HepG2 (cell line): ENCODE data around the gene TUBA8. TPM values are rescaled to one million over a fixed set of nuclear protein-coding genes. Genes with fewer than 3 reads are reported as not detected.

ENCODE experiments used
- AKNA ChIP-seq: sonication (generic); formaldehyde crosslinking; IDR thresholded peaks from 2 replicates; pipeline ENCODE4 v1.4.0; 2020; ENCODE audit warnings: missing genetic modification reagents, borderline replicate concordance
- CBX5 ChIP-seq: sonication (generic); formaldehyde crosslinking; IDR thresholded peaks from 2 replicates; pipeline ENCODE4 v1.4.0; 2020; ENCODE audit warnings: missing genetic modification reagents, borderline replicate concordance
- GMEB1 ChIP-seq: sonication (generic); formaldehyde crosslinking; IDR thresholded peaks from 2 replicates; pipeline ENCODE4 v1.5.1; 2020; ENCODE audit warnings: missing genetic modification reagents, mild to moderate bottlenecking, borderline replicate concordance
- HIC2 ChIP-seq: sonication (generic); formaldehyde crosslinking; IDR thresholded peaks from 2 replicates; pipeline ENCODE4 v1.9.0; 2022; ENCODE audit warnings: low read depth, missing genetic modification reagents
- HMGXB3 ChIP-seq: sonication (generic); formaldehyde crosslinking; IDR thresholded peaks from 2 replicates; pipeline ENCODE4 v1.4.0; 2020; ENCODE audit warnings: missing genetic modification reagents, borderline replicate concordance
- NCOA5 ChIP-seq: sonication (generic); formaldehyde crosslinking; IDR thresholded peaks from 2 replicates; pipeline ENCODE4 v1.4.0; 2020; ENCODE audit warnings: missing genetic modification reagents
- TAF1 ChIP-seq: sonication (generic); formaldehyde crosslinking; IDR thresholded peaks from 2 replicates; pipeline ENCODE4 v1.4.0; 2020; ENCODE audit warnings: missing genetic modification reagents
- TCF7L2 ChIP-seq: IDR thresholded peaks from 2 replicates; pipeline ENCODE4 v1.6.1; 2011; ENCODE audit warnings: mild to moderate bottlenecking, low read depth, low read length, moderate library complexity
- ZBTB26 ChIP-seq: IDR thresholded peaks from 2 replicates; pipeline ENCODE4 v1.6.1; 2016; ENCODE audit warnings: missing compliant biosample characterization, missing genetic modification reagents, borderline replicate concordance
- ZC3H4 ChIP-seq: sonication (generic); formaldehyde crosslinking; IDR thresholded peaks from 2 replicates; pipeline ENCODE4 v1.4.0; 2020; ENCODE audit warnings: missing genetic modification reagents, borderline replicate concordance
- ZNF234 ChIP-seq: sonication (generic); formaldehyde crosslinking; conservative IDR thresholded peaks from 2 replicates; pipeline ENCODE4 v1.5.1; 2020; ENCODE audit warnings: mild to moderate bottlenecking, missing genetic modification reagents
- ZNF576 ChIP-seq: sonication (generic); formaldehyde crosslinking; IDR thresholded peaks from 2 replicates; pipeline ENCODE4 v1.4.0; 2020; ENCODE audit warnings: mild to moderate bottlenecking, missing genetic modification reagents
- ZNF879 ChIP-seq: sonication (generic); formaldehyde crosslinking; IDR thresholded peaks from 2 replicates; pipeline ENCODE4 v1.8.1; 2023; ENCODE audit warnings: missing genetic modification reagents
- polyA plus RNA-seq, 8 experiments: library from polyadenylated mRNA; depleted of rRNA in 3 of 8; stranded (reverse) in 7 of 8; unstranded in 1 of 8; fragments of >200 nt; fragmentation: Illumina TruSeq in 4 of 8; extraction: Trizol in 4 of 8; gene quantifications; 2 replicates each; pipeline versions ENCODE4 v1.2.1 to v1.2.3, GENCODE V29; 2011 to 2016; ENCODE audit warnings: low read depth in 4 of 8, missing spikeins in 1 of 8, mixed read lengths in 1 of 8; ENCODE audit not compliant: insufficient read depth in 1 of 8
- total RNA-seq, 5 experiments: library from RNA; depleted of rRNA; stranded (reverse); fragments of >200 nt; fragmentation: Illumina TruSeq; extraction: Trizol; gene quantifications; 2 replicates each; pipeline ENCODE4 v1.2.3, GENCODE V29; 2016; ENCODE audit warnings: low read depth in 1 of 5

TUBA8 gene
- total and polyA plus RNA-seq, 2 of the 13 experiments (the other 11 are each of a cell fraction or from before 2014, with no cell fraction given): 0.35 to 0.69 TPM

- TF ChIP-seq AKNA (CRISPR knock-in tag): no peak
- TF ChIP-seq CBX5: 0 out of 2 replicates have a peak, but pooled peaks have one; percentile 57
- no peak for TF ChIP-seq ZNF234 (CRISPR knock-in tag)
- TF ChIP-seq GMEB1 (CRISPR knock-in tag): peak; percentile 97
- TF ChIP-seq HIC2 (CRISPR knock-in tag): peak; percentile 9; the same call in 1 of the 2 replicates
- no peak for TF ChIP-seq TCF7L2
- no peak for TF ChIP-seq ZBTB26
- peak; percentile 67 for TF ChIP-seq HMGXB3 (CRISPR knock-in tag)
- no peak for TF ChIP-seq ZNF576 (CRISPR knock-in tag)
- TF ChIP-seq TAF1 (CRISPR knock-in tag): peak; percentile 86
- TF ChIP-seq NCOA5 (CRISPR knock-in tag): no peak
- TF ChIP-seq ZC3H4: 0 out of 2 replicates have a peak, but pooled peaks have one; percentile 19
- TF ChIP-seq ZNF879: no peak
Measured at GRCh38 chr22:18077639-18078328, 32.8 kb upstream of the TUBA8 start, which contains the start of gene PEX26 (continued).
